Spinal cord (tissue), 10 donors: ENCODE measurements around the gene PTGR2. TPM values are rescaled to one million over a fixed set of nuclear protein-coding genes. Genes with fewer than 3 reads are reported as not detected.
A peak's percentile ranks its signal among the peaks of the same experiment; 100 is the strongest.
"Not testable (repeated sequence)": the region's sequence is repeated elsewhere in the genome, so short reads cannot be mapped to it uniquely, and the experiment has no call there.

Experiments used
- DNase-seq, 6 donors: peaks; one replicate each; pipeline versions ENCODE4 v3.0.0 to v3.0.0-alpha.2; 2013 to 2015; ENCODE audit warnings: low spot score in 6 of 6, low read depth in 4 of 6
- H3K27ac ChIP-seq: one replicate; pipeline ENCODE4 v1.5.1; 2013; ENCODE audit warnings: low read depth, low read length, control low read depth
- H3K27me3 ChIP-seq: one replicate; pipeline ENCODE4 v1.6.1; 2013; ENCODE audit warnings: low read length; ENCODE audit not compliant: control insufficient read depth, insufficient read depth
- H3K36me3 ChIP-seq: one replicate; pipeline ENCODE4 v1.6.1; 2013; ENCODE audit warnings: low read length; ENCODE audit not compliant: control insufficient read depth, insufficient read depth
- H3K4me1 ChIP-seq: one replicate; pipeline ENCODE4 v1.6.1; 2013; ENCODE audit warnings: low read length; ENCODE audit not compliant: control insufficient read depth, insufficient read depth
- H3K4me3 ChIP-seq: one replicate; pipeline ENCODE4 v1.5.1; 2013; ENCODE audit warnings: low read depth, low read length, control low read depth
- H3K9me3 ChIP-seq: one replicate; pipeline ENCODE4 v1.6.1; 2013; ENCODE audit warnings: low read length; ENCODE audit not compliant: control insufficient read depth, insufficient read depth
- WGBS: methylation state at CpG from one replicate; pipeline ENCODE4 v1.1.5; 2013; ENCODE audit warnings: missing lambda C conversion rate; ENCODE audit not compliant: insufficient coverage; 5-methylcytosine and 5-hydroxymethylcytosine counted together
- polyA plus RNA-seq, 2 donors: library from polyadenylated mRNA; unstranded; fragments of 120-200 nt; gene quantifications; one replicate each; pipeline ENCODE4 v1.2.1, GENCODE V29; 2013; ENCODE audit not compliant: insufficient read length in 2 of 2
- total RNA-seq, 2 donors: library from RNA; depleted of rRNA in 1 of 2; stranded (reverse); fragments of 120-200 nt in 1 of 2; fragments of >200 nt in 1 of 2; gene quantifications; one replicate each; pipeline versions ENCODE4 v1.2.3 to v1.2.4, GENCODE V29; 2013 to 2014
- donor health status: healthy.

PTGR2 gene
- total and polyA plus RNA-seq, 4 donors, result 10.8 to 16.5 (median 14.2) TPM

DNA sequence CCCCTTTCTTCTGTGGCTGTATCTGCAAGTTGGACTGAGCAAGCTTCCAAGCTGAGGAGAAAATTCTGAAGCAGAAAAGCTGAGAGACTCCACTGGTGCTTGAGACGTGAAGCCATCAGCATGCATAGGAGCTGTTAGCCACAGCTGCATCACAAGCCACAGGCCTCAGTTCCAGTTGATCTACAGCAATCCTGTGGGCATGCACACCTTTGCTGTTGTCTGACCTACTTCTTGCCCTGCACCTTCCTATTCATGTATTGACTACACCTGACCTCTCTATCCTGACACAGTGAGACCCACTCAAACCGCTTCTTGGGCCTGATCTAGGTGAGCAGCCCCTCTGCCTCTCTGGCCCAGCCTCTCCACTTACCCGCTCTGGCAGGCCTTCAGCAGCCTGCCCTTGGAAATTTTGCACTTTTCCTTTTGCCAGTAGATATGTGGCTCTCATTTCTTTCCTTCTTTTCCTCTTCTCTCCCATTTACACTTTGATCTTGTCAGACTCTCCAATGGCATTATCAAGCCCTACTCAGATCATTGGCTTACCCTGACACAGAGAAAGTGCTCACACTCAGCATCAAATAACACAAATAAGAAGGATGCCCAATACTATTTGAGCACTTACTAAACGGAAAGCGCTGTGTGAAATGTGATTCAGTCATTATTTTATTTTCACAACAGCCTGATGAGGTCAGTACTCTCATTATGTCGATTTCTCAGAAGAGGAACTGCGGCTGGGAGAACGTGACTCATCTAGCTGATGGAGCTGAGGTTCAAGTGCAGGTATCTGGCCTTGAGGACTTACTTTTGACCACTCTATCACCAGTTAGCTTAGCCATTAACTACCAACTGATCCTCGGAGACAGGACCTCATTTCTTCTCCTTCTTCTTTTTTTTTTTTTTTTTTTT lies 21.9 kb upstream of the PTGR2 start:
- H3K27me3 ChIP-seq, result no peaks in the 10 kb centered on the region
- H3K4me3 ChIP-seq, result no peak overlapping the region
- H3K4me1 ChIP-seq, result peaks cover 16% of the 10 kb centered on the region
- H3K27ac ChIP-seq, result peak overlapping the region; percentile 43
- H3K9me3 ChIP-seq, result no peaks in the 10 kb centered on the region
- DNase-seq, result no peak
- WGBS, result 89% methylated on average over 3 of the region's 9 CpGs
- no peaks in the 10 kb centered on the region for H3K36me3 ChIP-seq

DNA sequence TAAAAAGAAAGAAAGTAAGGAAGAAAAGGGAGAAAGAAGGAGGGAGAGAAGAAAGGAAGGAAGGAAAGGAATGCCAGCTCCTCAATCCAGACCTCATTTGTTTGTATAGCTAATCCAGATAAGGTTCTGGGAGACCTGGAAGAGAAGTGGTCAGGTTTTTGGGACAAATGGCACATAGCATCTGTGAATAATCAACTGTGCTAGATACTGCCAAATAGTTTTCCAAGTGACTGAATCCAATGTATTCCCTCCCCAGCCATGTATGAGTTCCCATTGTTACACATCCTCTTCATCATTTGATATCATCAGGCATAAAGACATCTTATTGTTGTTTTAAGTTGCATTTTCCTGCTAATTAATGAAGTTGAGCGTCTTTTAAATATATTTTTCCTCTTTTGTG lies 18.6 kb upstream of the PTGR2 start:
- H3K36me3 ChIP-seq, result no peaks in the 10 kb centered on the region
- no peak overlapping the region for H3K4me3 ChIP-seq
- H3K27me3 ChIP-seq, result no peaks in the 10 kb centered on the region
- WGBS, result no CpG with 5 or more reads among the region's 1 CpG
- peak overlapping the region; percentile 85 for H3K27ac ChIP-seq
- DNase-seq, result peak in 2 of 6 donors; percentile 39 to 47
- H3K9me3 ChIP-seq, result no peaks in the 10 kb centered on the region
- H3K4me1 ChIP-seq, result peaks cover 13% of the 10 kb centered on the region

GRCh38 chr14:73833530-73834260 lies 17.9 kb upstream of the PTGR2 start:
- H3K27me3 ChIP-seq, result no peaks in the 10 kb centered on the region
- DNase-seq, result peak in 5 of 6 donors; percentile 36 to 90 (median 68)
- WGBS, result 22% methylated on average over 5 of the region's 9 CpGs
- H3K4me3 ChIP-seq, result no peak overlapping the region
- H3K36me3 ChIP-seq, result no peaks in the 10 kb centered on the region
- H3K9me3 ChIP-seq, result no peaks in the 10 kb centered on the region
- H3K27ac ChIP-seq, result peak overlapping the region; percentile 85
- H3K4me1 ChIP-seq, result peaks cover 13% of the 10 kb centered on the region

- H3K27ac ChIP-seq, result peak overlapping the region; percentile 85
- no CpG with 5 or more reads among the region's 4 CpGs for WGBS
- H3K27me3 ChIP-seq, result no peaks in the 10 kb centered on the region
Observed at GRCh38 chr14:73834261-73834625, 17.4 kb upstream of the PTGR2 start.

DNA sequence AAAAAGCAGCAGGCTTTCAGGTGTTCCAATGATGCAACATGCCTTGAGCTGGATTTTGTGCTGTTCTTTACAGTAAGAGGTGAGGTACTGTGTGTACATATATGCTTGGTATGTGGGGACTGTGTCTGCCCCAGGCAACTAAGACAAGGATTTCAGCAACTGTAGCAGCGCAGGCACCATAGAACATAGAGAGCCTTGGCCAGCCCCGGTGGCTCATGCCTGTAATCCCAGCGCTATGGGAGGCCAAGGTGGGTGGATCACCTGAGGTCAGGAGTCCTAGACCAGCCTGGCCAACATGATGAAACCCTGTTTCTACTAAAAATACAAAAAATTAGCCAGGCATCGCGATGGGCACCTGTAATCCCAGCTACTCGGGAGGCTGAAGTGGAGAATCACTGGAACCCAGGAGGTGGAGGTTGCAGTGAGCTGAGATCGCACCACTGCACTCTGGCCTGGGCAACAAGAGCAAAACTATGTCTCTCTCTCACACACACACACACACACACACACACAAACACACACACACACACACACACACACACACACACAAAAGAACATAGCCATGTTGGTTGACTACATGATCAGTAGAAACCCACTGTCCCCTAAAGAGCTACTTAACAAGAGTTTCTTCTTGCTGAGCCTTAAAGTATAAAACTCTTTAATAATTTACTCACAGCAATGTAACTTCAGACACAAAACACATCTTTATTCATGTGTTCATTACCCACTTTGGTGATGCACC lies 13.2 kb upstream of the PTGR2 start:
- not testable (repeated sequence) for H3K27ac ChIP-seq, H3K9me3 ChIP-seq, H3K36me3 ChIP-seq, DNase-seq, H3K4me3 ChIP-seq, H3K27me3 ChIP-seq
- H3K4me1 ChIP-seq, result peaks cover 10% of the 10 kb centered on the region
- WGBS, result 88% methylated on average over 5 of the region's 7 CpGs

More at GRCh38 chr14:73834261-73834625, 17.4 kb upstream of the PTGR2 start:
- Histone ChIP-seq H3K36me3 (no peaks in the 10 kb centered on the region), H3K4me3 (no peak overlapping the region), H3K4me1 (peaks cover 13% of the 10 kb centered on the region), H3K9me3 (no peaks in the 10 kb centered on the region)
- DNase-seq, result no peak

- no CpG with 5 or more reads among the region's 1 CpG for WGBS
- no peaks in the 10 kb centered on the region for H3K9me3 ChIP-seq
- H3K4me1 ChIP-seq, result no peaks in the 10 kb centered on the region
- no peak overlapping the region for H3K27ac ChIP-seq
- no peak for DNase-seq
- H3K27me3 ChIP-seq, result no peaks in the 10 kb centered on the region
- no peaks in the 10 kb centered on the region for H3K36me3 ChIP-seq
- no peak overlapping the region for H3K4me3 ChIP-seq
Observed at GRCh38 chr14:73842201-73842600, 9.4 kb upstream of the PTGR2 start.

- no peak for DNase-seq
- Histone ChIP-seq H3K4me1 (no peaks in the 10 kb centered on the region), H3K9me3 (no peaks in the 10 kb centered on the region), H3K4me3 (no peak overlapping the region), H3K27me3 (no peaks in the 10 kb centered on the region), H3K36me3 (no peaks in the 10 kb centered on the region), H3K27ac (no peak overlapping the region)
- WGBS, result no CpG with 5 or more reads among the region's 2 CpGs
Observed at GRCh38 chr14:73842851-73843250, 8.8 kb upstream of the PTGR2 start.

DNA sequence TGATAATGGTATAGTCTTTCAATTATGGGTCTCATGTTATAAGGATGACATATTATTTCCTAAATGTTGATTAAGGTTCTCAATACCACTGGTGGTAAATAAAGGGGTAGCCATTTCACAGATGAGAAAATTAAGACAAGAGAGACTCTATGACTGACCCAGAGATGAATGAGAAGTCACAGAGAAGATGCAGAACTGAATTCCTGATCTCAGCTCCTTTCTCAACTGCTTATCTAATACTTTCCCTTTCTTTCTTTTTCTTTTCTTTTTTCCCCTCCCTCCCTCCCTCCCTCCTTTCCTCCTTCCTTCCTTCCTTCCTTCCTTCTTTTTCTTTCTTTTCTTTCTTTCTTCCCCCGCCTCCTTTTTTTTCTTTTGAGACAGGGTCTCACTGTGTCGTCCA lies 8.3 kb upstream of the PTGR2 start:
- no peaks in the 10 kb centered on the region for H3K4me1 ChIP-seq
- H3K4me3 ChIP-seq, result no peak overlapping the region
- H3K27me3 ChIP-seq, result no peaks in the 10 kb centered on the region
- H3K36me3 ChIP-seq, result no peaks in the 10 kb centered on the region
- DNase-seq, result no peak
- H3K9me3 ChIP-seq, result no peaks in the 10 kb centered on the region
- no peak overlapping the region for H3K27ac ChIP-seq
- 100% methylated on average over 1 of the region's 2 CpGs for WGBS

DNA sequence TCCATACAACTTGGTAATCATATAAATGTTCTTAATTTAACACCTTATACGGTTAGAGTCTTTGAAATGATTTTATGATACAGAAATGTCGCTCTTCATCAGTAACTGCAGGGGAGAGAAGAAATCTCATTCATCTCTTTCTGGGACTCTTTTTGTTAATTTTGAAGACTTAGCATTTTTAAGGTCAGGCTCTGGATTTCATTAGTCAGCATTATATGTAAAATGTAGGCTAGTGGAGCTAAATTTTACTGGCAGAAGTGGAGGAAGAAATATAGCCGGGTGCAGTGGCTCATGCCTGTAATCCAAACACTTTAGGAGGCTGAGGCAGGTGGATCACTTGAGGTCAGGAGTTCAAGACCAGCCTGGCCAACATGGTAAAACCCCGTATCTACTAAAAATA lies 4.7 kb upstream of the PTGR2 start:
- WGBS, result no CpG with 5 or more reads among the region's 4 CpGs
- no peaks in the 10 kb centered on the region for H3K9me3 ChIP-seq
- no peak for DNase-seq
- no peak overlapping the region for H3K4me3 ChIP-seq
- H3K4me1 ChIP-seq, result peaks cover 1% of the 10 kb centered on the region
- no peak overlapping the region for H3K27ac ChIP-seq
- no peaks in the 10 kb centered on the region for H3K27me3 ChIP-seq
- H3K36me3 ChIP-seq, result no peaks in the 10 kb centered on the region
